Activated T-cell treated with anti-CD3 and anti-CD28 coated beads, Interleukin-2, amount 50 U/mL, for 72 hours (primary cell): ENCODE measurements around the gene TMPRSS9. TPM values are rescaled to one million over a fixed set of nuclear protein-coding genes. Genes with fewer than 3 reads are reported as not detected.
A peak's percentile ranks its signal among the peaks of the same experiment; 100 is the strongest.

Experiments used
- ATAC-seq, 2 donors: fragments of 150-1000 bp; cut with Tn5 transposase; replicated peaks in 1 of 2; 2 replicates each; pipeline ENCODE4 v1.10.0; 2021; ENCODE audit warnings: moderate library complexity in 2 of 2, mild to moderate bottlenecking in 1 of 2
- DNase-seq, 2 donors: peaks; one replicate each; pipeline ENCODE4 v3.0.0; 2021 to 2022; ENCODE audit warnings: mixed read lengths in 1 of 2
- H3K27ac Mint-ChIP-seq: one replicate; pipeline ENCODE4 v1.8.0; 2022; ENCODE audit warnings: mild to moderate bottlenecking, moderate library complexity, mixed read lengths
- H3K27me3 Mint-ChIP-seq: one replicate; pipeline ENCODE4 v1.8.0; 2022; ENCODE audit warnings: low read depth, mixed read lengths
- H3K36me3 Mint-ChIP-seq, 2 donors: one replicate each; pipeline ENCODE4 v1.8.0; 2022; ENCODE audit warnings: mixed read lengths in 2 of 2, mild to moderate bottlenecking in 1 of 2; ENCODE audit not compliant: insufficient read depth in 2 of 2
- H3K4me1 Mint-ChIP-seq: one replicate; pipeline ENCODE4 v1.8.0; 2022; ENCODE audit warnings: low read depth, mixed read lengths
- H3K4me3 Mint-ChIP-seq, 2 donors: one replicate each; pipeline ENCODE4 v1.8.0; 2022; ENCODE audit warnings: mild to moderate bottlenecking in 2 of 2, mixed read lengths in 2 of 2, moderate library complexity in 2 of 2
- H3K9me3 Mint-ChIP-seq, 2 donors: one replicate each; pipeline ENCODE4 v1.8.0; 2022; ENCODE audit warnings: mixed read lengths in 2 of 2
- total RNA-seq, 2 donors: library from RNA; stranded (reverse); gene quantifications; one replicate each; pipeline ENCODE4 v1.2.3, GENCODE V29; 2022

TMPRSS9 gene
- total RNA-seq, 2 donors from 2014 or later, result 0.19 TPM; not detected in 1

DNA sequence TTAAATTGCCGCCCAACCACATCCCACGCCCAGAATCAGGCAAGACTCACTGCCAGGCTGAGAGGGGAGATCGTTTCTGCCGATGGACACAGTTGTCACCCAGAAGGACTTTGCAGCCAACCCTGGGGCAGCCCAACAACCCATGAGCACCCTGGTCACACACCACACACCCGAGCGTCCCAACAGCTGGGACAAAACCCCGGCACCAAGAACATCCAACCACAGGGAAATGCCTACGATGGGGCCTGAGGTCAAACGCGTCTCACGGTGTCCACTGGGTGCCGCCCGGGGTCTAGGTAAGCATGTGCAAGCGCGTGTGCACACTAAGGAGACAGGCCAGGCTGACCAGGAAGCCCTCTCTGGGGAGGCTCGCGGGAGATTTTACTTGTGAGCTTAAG lies 83.7 kb downstream of the TMPRSS9 start:
- Mint-ChIP-seq H3K4me1 (peaks cover 24% of the 10 kb centered on the region), H3K27ac (no peak overlapping the region), H3K27me3 (no peaks in the 10 kb centered on the region), H3K36me3 (peaks cover 3% of the 10 kb centered on the region in 2 donors), H3K4me3 (no peak overlapping the region), H3K9me3 (no peaks in the 10 kb centered on the region)
- no peak for ATAC-seq
- no peak for DNase-seq

DNA sequence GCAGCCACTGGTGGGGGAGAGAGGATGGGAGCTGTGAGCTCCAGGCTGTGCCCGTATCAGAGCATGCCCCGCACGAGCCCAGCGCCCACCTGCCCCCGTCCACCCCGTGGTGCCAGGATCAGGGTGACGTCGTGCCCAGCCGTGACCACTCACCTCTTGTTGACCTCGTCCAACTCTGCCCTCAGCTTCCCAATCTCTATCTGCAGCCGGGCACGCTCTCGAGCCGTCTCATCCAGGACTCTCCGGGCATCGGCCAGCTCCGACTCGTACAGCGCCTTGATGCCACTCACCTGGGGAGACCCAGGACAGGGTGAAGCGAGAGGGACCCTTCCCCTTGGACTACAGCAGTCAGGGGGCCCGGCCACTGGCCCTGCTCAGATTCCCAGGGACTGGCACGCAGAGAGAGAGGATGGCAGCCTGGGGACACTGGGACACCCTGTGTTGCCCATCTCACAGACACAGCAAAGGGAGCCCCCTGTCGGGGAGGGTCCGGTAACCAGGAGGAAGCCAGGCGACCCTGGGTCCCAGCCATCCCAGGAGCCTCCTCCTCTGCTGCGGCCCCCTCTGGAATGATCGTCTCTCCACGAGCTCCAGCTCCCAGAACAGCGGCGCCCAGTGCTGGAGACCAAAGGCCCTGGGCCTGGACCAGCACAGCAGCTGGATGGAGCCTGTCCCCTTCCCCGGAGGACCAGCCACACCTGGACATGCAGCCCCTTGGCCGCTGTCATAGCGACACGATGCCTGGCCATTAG lies 84.4 kb downstream of the TMPRSS9 start:
- H3K4me1 Mint-ChIP-seq, result peaks cover 28% of the 10 kb centered on the region
- ATAC-seq, result no peak
- peaks cover 3% of the 10 kb centered on the region in 2 donors for H3K36me3 Mint-ChIP-seq

DNA sequence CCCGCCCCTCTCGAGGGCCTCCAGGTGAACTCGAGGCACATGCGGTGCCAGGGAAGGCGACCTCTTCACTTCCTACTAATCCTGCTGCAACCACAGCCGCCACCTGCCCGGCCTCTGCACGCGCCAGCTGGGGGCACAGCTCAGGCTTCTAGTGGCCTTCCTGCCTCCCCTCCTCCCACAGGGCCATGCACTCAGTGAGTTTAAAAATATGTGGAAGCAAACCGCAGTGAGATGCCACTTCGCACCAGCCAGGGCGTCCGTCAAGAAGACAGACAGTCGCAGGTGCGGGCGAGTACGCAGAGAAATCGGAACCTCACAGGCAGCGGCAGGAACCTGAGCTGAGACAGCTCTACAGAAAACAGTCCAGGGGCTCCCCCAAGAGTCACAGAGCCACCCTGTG lies 86.3 kb downstream of the TMPRSS9 start:
- Mint-ChIP-seq H3K9me3 (no peaks in the 10 kb centered on the region), H3K27ac (no peak overlapping the region), H3K4me3 (peak overlapping the region; percentile 67 to 73), H3K36me3 (peaks cover 0 to 2% of the 10 kb centered on the region in 2 donors), H3K27me3 (no peaks in the 10 kb centered on the region), H3K4me1 (peaks cover 28% of the 10 kb centered on the region)
- ATAC-seq, result peak; percentile 51 to 58
- no peak for DNase-seq

More for the DNA sequence above, 84.4 kb downstream of the TMPRSS9 start:
- no peak for DNase-seq
- no peak overlapping the region for H3K4me3 Mint-ChIP-seq
- no peak overlapping the region for H3K27ac Mint-ChIP-seq
- H3K27me3 Mint-ChIP-seq, result no peaks in the 10 kb centered on the region
- no peaks in the 10 kb centered on the region for H3K9me3 Mint-ChIP-seq

DNA sequence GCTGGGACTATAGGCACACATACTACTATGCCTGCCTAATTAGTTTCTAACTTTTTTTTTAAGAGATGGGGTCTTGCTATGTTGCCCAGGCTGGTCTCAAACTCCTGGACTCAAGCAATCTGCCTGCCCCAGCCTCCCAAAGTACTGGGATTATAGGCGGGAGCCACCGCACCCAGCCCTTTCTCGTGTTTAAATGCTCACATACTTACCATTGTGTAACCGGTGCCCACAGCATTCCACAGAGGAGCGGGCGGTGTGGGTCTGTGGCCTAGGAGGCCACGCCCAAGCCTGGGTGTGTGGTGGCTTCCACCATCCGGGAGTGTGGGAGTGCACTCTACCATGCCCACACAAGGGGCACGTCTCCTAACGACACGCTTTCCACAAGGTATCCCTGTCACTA lies 89.0 kb downstream of the TMPRSS9 start:
- DNase-seq, result no peak
- Mint-ChIP-seq H3K27me3 (no peaks in the 10 kb centered on the region), H3K4me1 (peaks cover 38% of the 10 kb centered on the region), H3K27ac (no peak overlapping the region), H3K9me3 (no peaks in the 10 kb centered on the region), H3K36me3 (peaks cover 0 to 2% of the 10 kb centered on the region in 2 donors), H3K4me3 (no peak overlapping the region)
- no peak for ATAC-seq

- H3K27me3 Mint-ChIP-seq, result no peaks in the 10 kb centered on the region
- DNase-seq (no peak), ATAC-seq (no peak)
- H3K9me3 Mint-ChIP-seq, result no peaks in the 10 kb centered on the region
- no peak overlapping the region for H3K4me3 Mint-ChIP-seq
- H3K36me3 Mint-ChIP-seq, result peaks cover 0 to 3% of the 10 kb centered on the region in 2 donors
- H3K4me1 Mint-ChIP-seq, result peaks cover 50% of the 10 kb centered on the region
- H3K27ac Mint-ChIP-seq, result no peak overlapping the region
These were observed 91.1 kb downstream of the TMPRSS9 start for GRCh38 chr19:2451138-2451537.

DNA sequence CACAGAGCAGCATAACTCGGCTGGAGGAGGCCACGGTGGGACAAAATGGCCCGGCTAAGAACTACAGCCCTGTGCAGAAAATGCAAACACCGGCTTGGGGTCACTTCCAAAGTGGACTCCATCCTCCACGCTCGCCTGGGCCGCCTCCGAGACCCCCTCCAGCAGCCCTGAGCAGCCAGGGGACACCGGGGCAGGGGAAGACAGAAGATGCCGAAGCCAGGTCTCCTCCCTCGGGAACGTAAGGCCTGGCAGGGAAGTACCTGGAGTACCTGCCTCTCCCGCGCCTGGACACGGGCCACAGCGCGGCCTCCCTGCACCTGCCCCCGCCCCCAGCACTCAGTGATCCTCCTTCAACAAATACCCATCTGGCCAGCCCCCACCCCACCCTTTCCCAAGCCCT lies 91.7 kb downstream of the TMPRSS9 start:
- Mint-ChIP-seq H3K27me3 (no peaks in the 10 kb centered on the region), H3K9me3 (no peaks in the 10 kb centered on the region), H3K27ac (no peak overlapping the region), H3K4me1 (peaks cover 44% of the 10 kb centered on the region), H3K36me3 (peaks cover 0 to 3% of the 10 kb centered on the region in 2 donors), H3K4me3 (no peak overlapping the region)
- ATAC-seq (no peak), DNase-seq (no peak)

DNA sequence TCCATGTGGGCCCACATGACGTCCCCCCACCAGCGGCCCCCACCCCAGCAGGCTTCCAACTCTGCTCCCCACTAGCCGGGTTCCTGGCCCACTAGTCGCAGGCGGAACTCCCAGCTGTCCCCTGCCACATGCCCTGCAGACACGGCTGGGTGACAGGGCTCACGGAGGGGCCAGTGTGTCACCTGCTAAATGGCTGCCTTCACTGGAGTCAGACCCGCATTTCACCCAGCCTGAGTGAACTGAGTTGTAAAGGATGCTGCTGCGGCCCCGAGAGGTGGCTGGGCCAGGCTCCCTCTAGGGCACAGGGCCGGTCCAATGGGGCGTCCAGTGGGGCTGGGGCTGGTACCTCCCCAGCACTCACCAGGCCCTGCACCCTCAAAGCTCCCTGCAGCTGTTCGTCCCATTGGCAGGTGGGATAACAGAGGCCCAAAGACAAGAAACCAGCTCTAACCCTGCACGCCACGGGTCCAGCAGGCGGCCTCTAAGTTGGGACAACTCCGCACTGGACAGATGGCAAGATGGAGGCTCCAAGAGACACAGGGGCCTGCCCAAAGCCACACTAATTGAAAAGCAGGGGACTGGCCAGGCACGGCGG lies 93.5 kb downstream of the TMPRSS9 start:
- H3K27me3 Mint-ChIP-seq, result no peaks in the 10 kb centered on the region
- DNase-seq (no peak), ATAC-seq (no peak)
- no peaks in the 10 kb centered on the region for H3K9me3 Mint-ChIP-seq
- no peak overlapping the region for H3K27ac Mint-ChIP-seq
- peak overlapping the region in 1 of 2 donors; percentile 12 for H3K4me3 Mint-ChIP-seq
- H3K4me1 Mint-ChIP-seq, result peaks cover 38% of the 10 kb centered on the region
- peaks cover 0 to 8% of the 10 kb centered on the region in 2 donors for H3K36me3 Mint-ChIP-seq

- Mint-ChIP-seq H3K9me3 (no peaks in the 10 kb centered on the region), H3K4me1 (peaks cover 31% of the 10 kb centered on the region), H3K36me3 (peaks cover 0 to 8% of the 10 kb centered on the region in 2 donors), H3K27ac (no peak overlapping the region), H3K27me3 (no peaks in the 10 kb centered on the region), H3K4me3 (peak overlapping the region; percentile 78 to 84)
- ATAC-seq (no peak), DNase-seq (no peak)
These were observed 94.3 kb downstream of the TMPRSS9 start for GRCh38 chr19:2454199-2454961.

- peaks cover 0 to 6% of the 10 kb centered on the region in 2 donors for H3K36me3 Mint-ChIP-seq
- DNase-seq (no peak), ATAC-seq (no peak)
- no peaks in the 10 kb centered on the region for H3K9me3 Mint-ChIP-seq
- no peaks in the 10 kb centered on the region for H3K27me3 Mint-ChIP-seq
- peak overlapping the region; percentile 8 for H3K27ac Mint-ChIP-seq
- peaks cover 31% of the 10 kb centered on the region for H3K4me1 Mint-ChIP-seq
- H3K4me3 Mint-ChIP-seq, result peak overlapping the region; percentile 78 to 84
These were observed 95.1 kb downstream of the TMPRSS9 start for GRCh38 chr19:2454962-2455850.

- ATAC-seq (peak; percentile 34 to 49), DNase-seq (peak; percentile 60 to 68)
- Mint-ChIP-seq H3K4me3 (peak overlapping the region; percentile 78 to 84), H3K9me3 (no peaks in the 10 kb centered on the region), H3K36me3 (peaks cover 0 to 6% of the 10 kb centered on the region in 2 donors), H3K27ac (peak overlapping the region; percentile 65), H3K4me1 (peaks cover 33% of the 10 kb centered on the region), H3K27me3 (no peaks in the 10 kb centered on the region)
These were observed 95.9 kb downstream of the TMPRSS9 start for GRCh38 chr19:2455851-2456570.

- Mint-ChIP-seq H3K9me3 (no peaks in the 10 kb centered on the region), H3K4me3 (peak overlapping the region; percentile 83 to 86), H3K4me1 (peaks cover 41% of the 10 kb centered on the region), H3K27me3 (no peaks in the 10 kb centered on the region), H3K36me3 (peaks cover 2 to 6% of the 10 kb centered on the region in 2 donors), H3K27ac (peak overlapping the region; percentile 68)
- DNase-seq (no peak), ATAC-seq (no peak)
These were observed 97.5 kb downstream of the TMPRSS9 start for GRCh38 chr19:2457394-2458037.
